Measurements from ENCODE around the gene TMEM44.
A peak's percentile ranks its signal among the peaks of the same experiment; 100 is the strongest.

The TMEM44 gene, protein sequence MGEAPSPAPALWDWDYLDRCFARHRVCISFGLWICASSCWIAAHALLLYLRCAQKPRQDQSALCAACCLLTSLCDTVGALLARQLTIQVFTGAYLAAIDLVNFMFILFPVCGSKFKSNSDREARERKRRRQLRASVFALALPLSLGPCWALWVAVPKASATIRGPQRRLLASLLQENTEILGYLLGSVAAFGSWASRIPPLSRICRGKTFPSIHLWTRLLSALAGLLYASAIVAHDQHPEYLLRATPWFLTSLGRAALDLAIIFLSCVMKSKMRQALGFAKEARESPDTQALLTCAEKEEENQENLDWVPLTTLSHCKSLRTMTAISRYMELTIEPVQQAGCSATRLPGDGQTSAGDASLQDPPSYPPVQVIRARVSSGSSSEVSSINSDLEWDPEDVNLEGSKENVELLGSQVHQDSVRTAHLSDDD

DNA sequence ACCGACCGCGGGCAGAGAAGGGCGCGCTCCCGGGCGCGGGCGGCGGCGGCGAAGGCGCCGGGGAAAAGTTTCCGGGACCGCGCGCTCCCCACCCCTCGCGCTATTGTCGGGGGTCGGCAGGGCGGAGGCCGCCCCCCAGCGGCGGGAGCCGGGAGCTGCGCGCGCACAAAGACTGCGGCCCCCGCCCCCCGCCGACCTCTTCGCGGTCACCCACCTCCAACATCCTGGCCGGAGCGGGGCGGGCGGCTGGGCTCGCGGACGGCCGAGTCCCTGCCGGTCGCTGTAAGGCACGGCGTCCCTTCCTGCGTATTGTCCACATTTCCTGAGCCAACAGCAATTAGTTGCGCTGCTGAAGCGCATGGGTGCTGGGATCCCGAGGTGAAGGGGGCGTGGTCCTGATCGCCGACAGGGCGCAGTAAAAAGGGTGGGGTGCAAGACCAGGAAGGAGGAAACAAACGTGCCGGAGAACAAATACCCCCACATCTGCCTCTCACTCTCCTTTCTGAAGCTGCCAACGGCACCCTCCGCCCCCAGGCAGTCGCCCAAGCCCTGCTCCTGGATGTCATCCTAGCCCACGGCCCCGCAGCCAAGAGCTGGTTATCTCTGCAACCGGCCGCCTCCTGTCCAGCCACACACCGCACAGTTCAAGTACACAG lies at the start of gene TMEM44:
Gene TMEM44, minus strand, starts transcription at position 71 of the 656 bp plus-strand sequence. CDS start 204 bp downstream, outside the sequence.
- peak; percentile 92 for DNase-seq (ENCODE audit: low read depth, low spot score)

DNA sequence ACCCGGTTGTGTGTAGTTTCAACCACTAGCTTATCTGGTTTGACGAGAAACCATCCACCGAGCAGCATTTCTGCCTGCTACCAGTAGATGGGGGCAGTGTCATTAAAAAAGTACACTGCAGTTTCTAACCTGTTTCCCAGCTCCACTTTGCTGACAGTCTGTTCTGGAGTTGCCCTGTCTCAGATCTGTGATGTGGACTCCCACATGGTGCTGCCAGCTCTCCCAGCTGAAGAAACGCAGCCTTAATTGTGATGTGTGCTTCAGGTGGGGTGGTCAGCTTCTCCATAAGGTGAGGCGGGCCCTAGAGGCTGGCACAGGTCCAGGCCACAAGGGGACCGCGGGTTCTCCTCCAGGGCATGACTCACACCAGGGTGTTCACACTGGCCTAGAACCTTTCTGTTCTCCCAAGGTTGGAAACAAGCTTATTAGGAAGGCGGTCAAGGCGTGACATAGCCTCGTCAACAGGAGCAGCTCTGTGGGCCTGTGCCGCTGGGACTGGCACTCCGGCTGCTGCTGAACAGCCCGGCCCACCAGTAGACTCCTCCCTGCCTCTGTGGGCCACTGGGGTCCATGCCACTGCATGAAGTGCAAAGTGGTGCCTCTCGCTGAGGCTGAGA lies 49.6 kb upstream of the TMEM44 start:
- DNase-seq (ENCODE audit: low read depth, low spot score): peak; percentile 93

DNA sequence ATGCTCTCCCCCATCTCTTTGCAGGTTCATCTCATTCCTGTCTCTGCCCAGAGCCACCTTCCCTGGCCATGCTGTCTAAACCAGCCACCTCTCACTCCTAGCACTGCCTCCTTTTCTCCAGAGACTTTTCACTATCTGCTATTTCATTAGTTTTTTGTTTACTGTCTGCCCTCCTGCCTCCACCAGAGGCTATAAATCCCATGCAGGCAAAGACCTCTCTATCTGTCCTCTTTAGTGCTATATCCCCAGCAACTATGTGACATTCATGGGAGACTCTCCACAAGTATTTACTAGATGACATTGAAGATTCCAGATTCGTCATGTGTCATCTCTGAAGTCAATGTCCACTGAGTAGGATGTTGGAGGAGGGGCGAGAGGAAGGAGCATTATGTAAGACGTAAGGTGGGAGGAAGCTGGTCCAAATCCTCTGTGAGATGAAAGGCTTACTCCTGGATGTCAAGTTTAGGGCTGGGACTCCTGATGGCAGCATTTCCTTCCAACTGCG lies 49.0 kb upstream of the TMEM44 start:
- DNase-seq (ENCODE audit: low read depth, low spot score): no peak

DNA sequence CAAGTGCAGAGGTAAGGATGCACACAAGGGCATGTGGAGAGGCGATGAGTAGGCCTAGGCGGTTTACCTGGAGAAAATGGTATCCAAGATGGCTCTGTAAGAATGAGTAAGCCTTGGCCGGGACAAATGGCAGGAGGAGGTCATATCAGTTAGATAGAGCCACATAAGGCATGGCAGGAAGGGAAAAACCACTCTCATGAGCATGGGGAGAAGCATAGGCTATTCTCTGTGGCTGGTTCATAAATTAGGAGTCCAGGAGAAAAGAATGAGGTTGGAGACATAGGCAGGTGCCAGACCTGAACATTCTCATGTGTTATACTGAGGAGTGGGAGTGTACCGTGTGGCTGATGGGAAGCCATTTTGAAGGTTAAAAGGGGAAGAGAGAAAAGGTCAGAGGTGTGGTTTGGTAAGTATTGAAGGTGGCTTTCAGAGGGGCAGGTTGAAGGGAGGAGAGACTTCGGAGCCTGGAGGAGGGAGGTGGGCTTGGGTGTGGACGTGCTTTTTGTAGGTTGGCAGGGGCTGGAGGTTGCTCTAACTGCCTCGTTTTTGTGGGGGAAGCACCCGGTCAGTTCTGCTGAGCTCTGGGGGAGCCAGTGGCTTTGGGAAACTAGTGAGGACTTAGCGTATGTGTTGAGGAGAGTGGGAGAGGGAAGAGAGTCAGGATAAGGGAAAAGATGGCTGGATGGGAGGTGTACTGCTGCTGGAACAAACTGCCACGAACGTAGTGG lies 47.8 kb upstream of the TMEM44 start:
- no peak for DNase-seq (ENCODE audit: low read depth, low spot score)

DNA sequence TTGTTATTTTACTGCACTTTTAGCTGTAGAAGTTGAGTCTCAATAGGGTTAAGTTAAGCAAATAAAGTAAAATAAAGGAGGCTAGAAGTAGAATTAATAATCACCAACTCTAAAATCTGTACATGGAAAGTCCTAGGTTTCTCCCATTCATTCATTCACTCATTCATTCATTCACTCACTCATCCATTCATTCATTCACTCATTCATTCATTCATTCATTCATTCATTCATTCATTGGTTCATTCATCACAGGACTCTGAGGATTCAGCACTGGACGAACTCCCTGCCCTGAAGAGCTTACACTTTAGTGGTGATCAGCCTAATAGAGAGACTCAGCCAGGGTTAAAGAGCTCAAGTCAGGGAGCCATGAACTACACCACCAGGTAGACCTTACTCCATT lies 43.3 kb upstream of the TMEM44 start:
- DNase-seq (ENCODE audit: low read depth, low spot score): no peak

DNA sequence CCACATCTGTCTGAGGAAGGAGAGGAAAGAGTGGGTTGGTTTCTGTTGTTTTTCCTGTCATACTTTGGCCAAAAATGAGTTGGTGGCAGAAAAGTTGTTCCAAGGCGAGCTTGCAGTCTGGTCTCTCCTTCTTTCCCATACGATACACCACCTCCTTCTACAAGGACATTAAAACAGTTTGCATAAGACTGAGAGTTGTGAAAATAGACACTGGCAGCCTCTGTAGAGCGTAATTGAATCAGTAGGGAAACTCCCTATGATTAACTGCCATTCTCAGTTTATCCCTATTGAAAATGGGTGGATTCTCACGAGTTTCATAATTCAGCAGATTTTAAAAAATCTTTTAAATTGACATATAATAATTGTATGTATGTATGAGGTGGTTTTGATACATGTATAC lies 42.5 kb upstream of the TMEM44 start:
- DNase-seq (ENCODE audit: low read depth, low spot score): no peak

DNA sequence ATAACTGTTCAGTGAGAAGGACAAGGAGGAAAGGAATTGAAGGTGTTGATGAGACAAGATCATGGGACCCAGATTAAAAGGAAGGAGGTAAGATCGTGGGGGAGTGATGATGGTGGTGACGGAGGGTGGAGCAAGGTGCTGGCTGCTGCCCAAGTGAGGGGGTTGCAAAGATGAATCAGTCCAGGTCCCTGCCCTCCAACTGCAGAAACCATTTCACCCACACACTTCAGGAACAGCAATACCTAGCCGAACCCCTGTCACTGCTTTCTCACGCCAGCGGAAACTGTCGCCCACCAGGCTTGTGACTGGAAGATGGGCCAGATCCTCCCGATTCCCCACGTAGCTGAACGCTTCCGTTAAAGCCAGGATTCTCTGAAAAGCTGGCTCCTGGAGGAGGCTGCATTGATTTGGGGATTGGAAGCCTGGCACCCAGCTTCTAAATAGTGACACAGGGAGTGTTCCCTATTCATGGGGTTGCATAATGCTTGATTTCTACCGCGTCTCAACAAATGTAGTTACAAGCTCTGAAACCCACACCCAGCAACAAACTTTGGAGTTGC lies 41.9 kb upstream of the TMEM44 start:
- no peak for DNase-seq (ENCODE audit: low read depth, low spot score)

DNA sequence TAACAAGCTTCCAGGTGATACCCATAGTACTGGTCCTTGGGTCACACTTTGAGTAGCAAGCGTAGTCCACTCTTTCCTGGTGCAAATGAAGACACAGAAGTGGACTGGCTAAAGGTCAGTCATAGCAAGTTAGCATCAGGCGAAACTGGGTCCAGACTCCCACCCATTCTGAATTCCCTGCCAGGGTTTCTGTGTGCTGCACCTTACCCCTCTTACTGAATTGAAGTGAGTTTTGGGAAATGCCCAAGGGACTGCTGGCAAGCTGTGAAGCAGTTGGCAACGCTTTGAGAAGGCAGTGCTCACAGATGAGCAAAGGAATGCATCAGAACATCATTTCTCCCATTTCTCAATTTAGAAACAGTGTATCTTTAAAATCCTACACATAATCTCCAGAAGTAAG lies 40.5 kb upstream of the TMEM44 start:
- DNase-seq (ENCODE audit: low read depth, low spot score): no peak

DNA sequence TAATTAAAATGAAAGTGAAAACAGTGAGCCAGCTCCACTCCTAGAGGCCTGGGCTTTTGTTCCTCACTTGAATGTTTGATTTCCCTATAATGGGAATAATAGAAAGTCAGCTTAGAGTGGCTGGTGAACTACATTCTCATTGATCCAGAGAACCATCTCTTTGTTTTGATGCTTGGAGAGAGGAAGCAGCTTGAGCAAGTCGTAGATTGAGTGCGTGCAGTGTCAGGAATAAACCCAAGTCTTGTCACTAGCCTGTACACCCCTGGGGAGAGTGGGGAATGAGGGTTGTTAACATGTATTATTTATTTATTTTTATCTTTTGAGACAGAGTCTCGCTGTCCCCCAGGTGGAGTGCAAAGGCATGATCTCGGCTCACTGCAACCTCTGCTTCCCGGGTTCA lies 39.7 kb upstream of the TMEM44 start:
- no peak for DNase-seq (ENCODE audit: low read depth, low spot score)

DNA sequence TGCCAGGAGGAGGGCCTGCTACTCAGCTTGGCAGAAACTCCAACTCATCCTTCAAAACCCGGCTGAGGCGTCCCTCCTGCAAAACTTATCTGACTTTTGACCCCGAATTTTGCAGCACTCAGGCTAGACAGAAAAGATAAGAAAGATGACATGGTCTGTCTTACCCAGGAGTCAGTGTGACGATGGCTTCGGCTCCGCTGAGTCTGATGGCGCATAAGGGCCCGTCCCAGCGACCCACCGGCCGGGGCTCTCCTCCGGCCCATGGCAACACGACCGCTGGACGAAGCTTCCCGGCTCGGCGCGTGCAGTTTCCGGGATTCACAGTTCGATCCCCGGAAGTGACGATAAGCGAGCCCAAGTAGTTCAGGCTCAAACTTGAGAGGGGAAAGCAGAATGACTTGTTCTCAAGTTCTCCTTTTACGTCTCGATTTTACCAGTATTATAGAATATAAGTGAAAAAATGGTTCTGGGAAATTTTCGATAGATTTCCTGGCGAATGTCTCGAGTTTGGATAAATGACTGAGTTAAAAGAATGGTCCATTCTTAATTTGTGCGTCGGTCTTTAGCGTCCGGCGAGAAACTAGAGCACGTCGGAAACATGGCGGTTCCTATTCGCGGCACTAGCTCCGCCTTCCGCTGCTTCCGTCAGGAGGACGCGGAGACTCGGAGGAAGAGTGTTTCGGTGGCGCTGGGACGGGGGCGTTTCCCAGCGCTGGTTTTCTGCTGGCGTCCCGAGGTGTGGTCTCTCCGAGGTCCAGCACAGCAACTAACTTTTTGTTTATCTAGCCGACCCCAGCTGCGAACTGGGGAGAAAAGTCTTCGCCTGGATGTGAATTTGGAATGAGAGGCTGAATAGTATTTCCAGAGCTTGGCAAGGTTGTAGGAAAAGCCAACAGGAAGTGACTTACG lies 38.9 kb upstream of the TMEM44 start, which contains the start of gene LSG1:
Gene LSG1, minus strand, starts transcription at position 292 of the 909 bp plus-strand sequence. Its CDS starts 29 bp downstream, at position 263.
- DNase-seq (ENCODE audit: low read depth, low spot score): peak; percentile 98

DNA sequence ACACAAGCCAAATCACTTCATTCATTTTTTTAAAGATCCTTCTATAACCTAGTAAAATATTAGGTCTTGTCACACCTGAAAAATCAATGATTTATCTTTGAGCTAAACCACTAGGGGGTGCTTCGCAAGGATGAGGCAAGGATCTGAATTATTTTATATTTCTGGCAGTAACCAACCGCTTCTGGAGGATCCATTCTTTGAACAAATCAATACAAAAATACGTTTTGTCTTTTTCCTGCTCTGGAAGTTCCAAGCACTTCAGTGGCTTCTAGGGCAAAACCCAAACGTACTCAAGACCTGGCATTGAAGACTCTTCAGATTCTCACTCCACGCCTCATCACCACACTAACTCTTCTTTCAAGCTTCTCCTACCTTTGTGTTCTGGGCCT lies 38.3 kb upstream of the TMEM44 start:
- DNase-seq (ENCODE audit: low read depth, low spot score): peak; percentile 57

DNA sequence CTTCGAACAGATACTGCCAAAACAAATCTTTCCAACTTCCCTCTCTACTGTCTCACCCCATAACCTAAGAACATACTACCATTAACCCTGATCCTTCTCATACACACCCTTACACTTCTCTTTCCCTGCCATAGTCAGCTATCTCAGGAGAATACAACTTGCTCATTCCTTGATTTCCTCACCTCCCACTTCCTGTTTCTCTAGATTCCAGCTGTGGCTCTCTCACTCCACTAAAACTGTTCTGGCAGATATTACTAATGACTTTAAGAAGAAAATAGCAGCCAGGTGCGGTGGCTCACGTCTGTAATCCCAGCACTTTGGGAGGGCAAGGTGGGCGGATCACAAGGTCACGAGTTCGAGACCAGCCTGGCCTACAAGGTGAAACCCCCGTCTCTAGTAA lies 34.1 kb upstream of the TMEM44 start:
- no peak for DNase-seq (ENCODE audit: low read depth, low spot score)

DNA sequence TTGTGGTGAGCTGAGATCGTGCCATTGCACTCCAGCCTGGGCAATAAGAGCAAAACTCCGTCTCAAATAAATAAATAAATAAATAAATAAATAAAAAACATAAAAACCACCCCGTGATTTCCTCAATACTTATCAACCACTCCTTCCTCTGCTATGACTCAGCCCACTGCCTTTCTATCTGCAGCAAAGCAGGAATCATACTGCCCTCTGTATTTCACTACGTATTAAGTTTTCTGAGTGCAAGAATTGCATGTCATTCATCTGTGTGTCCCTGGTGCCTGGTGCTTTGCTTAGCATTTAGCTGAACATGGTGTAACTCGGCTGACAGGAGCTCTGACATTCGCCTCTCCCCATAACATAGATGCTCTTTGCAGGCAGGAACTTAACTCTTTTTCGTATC lies 31.6 kb upstream of the TMEM44 start:
- no peak for DNase-seq (ENCODE audit: low read depth, low spot score)

DNA sequence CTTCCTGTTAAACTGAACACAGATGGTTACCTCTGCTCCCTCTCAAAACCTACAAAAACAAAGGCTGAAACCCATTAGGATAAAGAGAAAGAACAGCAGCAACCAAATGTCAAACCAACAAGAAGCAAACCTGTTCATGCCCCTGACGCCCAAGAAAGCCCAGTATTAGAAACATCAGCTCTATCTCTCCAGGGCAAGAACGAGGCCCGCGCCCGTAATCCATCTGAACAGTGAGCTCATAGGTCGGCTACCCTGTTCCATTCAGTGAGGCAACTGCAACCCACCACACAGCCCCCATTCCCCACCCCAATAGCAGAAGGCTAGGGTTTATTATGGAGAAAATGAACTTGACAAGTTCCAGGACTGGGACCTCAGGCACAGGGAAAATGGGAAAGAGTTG lies 28.7 kb upstream of the TMEM44 start:
- DNase-seq (ENCODE audit: low read depth, low spot score): no peak

DNA sequence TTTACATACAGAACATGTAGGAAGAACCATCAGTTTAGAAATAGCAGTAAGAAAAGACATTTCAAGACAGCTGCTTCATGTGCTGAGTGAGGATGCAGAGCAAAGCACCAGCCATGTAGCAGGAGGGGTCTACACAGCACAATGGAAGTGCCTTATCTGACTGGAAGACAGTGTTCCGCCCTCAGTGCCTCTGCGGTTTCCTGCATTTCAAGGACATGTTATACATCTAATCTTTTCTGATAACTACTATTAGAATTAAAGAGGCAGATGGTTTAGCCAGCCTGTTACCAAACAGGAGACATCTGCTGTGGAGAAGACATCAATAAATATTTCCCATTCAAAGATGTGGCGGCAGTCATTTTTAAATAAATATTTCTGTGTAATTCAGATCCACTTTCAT lies 28.2 kb upstream of the TMEM44 start:
- DNase-seq (ENCODE audit: low read depth, low spot score): no peak

DNA sequence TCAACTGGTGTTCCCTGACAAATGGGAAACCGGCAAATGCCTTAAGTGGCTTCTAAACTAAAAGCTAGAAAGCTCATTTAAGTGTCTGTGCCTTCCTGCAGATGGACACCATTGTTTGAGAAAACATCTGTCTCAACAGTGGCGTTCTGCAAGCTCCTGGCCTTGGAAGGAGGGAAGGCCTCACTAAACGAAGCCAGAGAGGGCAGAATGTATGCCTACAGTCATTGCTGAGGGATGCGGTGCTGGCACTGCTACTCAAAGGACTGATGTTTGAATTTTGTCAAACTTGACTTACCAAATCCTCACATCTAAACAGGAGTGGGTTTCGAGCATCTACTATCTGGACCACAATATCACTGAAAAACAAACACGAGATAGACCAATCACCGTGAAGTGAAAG lies 26.6 kb upstream of the TMEM44 start:
- DNase-seq (ENCODE audit: low read depth, low spot score): no peak

DNA sequence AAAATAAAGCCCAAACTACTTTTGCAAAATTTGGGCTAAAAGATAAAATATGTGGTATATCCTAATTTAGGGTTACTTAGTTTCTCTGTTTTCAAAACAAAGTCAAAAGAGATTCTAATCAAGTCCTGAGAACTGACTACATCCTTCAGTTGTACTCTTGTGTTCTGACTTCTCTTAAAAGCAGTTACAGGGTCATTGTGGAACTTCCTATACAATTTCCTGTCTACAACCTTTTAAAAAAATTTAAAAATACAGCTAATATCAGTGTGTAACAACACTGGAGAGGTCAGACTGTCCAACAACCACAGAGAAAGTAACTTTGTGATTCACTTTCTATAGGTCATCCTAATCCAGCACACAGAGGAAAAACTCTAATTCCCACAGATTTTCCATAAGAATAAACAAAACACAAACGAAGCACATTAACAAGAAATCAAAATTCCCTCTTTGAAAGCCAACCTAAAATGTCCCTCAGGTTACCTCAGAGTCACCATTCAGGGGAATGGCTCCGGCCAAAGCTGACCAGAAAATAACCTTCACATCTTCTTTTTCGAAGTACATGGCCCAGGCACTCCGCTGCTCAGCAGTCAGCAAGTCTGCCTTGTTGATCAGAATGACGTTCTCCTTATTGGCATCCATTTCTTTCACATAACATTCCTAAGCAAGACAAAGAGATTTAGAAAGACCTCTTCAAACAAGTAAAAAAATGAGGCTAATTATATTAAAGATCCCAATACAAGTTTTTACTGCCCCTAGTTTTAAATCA lies 25.4 kb upstream of the TMEM44 start:
- no peak for DNase-seq (ENCODE audit: low read depth, low spot score)

DNA sequence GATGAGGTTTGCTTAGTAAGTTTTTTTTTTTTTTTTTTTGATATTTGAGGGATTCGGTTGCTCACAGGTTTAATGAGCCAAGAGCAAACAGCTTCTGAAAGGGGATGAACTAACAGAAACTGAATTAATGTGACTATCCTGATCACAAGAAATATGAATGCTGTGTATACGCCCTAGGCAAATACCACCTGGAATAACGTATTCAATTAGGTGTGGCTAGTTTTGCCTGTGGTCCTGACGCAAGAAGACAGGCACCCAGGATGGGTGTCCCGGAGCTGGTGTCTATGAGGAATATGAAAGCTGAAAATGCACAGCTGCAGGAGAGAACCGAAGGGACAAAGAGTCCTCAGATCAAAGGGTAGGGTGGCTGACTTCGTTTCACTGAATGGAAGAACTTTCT lies 24.2 kb upstream of the TMEM44 start:
- DNase-seq (ENCODE audit: low read depth, low spot score): no peak

DNA sequence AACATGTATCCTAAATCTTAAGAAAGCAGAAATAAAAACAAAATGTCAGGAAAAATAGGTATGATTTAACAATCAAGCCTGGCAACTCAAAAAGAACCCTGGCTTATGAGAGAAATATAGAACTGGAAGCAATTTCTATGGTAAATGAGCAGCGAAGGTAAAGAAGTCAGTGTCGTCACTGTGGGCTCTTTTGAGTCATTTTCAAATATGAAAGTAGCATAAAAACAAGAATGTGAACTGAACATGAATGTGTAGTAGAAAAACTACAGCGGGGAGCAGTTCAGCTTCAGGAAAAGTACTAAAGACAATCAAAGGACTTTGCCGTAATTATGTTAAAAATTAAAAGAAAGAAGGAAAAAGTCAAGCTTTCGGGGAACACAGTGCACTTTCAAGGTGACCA lies 21.2 kb upstream of the TMEM44 start:
- no peak for DNase-seq (ENCODE audit: low read depth, low spot score)

DNA sequence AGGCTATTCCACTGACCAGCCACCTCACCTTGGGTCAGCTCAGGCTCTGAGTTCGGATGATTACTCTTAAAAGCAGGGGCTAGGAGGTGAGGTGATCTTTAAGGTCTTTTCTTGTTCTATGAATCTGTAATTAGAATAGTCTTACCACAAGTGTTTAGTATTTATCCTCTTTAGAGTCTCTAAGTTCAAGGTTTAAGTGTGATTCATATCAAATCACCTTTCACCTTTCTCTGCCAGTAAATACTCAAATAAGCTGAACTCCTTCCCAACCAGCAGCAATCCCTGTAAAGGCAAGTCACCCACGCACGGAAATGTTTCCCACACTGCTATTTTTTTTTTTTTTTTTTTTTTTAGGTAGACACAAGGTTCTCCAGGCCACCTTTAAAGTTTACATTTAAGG lies 14.5 kb upstream of the TMEM44 start:
- DNase-seq (ENCODE audit: low read depth, low spot score): no peak

Measured in astrocyte of the hippocampus (primary cell).